ENCODE data around the gene ACOT4. TPM values are rescaled to one million over a fixed set of nuclear protein-coding genes. Genes with fewer than 3 reads are reported as not detected.

Gene ACOT4
- polyA plus RNA-seq, 3 donors, result 0.04 to 0.12 TPM; not detected in 1

DNA sequence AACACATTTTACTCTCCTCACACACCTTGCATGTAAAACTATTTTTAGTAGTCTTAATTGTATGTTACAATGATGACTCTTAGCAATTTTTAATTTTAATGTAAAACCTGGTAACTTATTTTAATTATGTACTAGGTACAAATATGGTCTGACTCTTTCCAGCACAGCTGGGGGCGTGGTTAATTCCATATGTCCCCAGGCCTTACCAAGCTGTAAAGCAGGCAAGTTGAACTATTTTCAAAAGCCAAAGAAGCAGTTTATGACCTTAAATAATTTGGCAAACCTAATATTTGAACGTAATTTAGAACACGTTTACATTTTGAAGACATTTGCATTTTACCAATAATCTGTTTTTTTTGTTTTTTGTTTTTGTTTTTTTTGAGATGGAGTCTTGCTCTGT, 11.3 kb downstream of the ACOT4 start:
- H3K9ac ChIP-seq (ENCODE audit: insufficient read depth, low read length, poor library complexity, severe bottlenecking), result no peak overlapping the region
- Mint-ChIP-seq H3K4me3 (no peak overlapping the region), H3K27me3 (ENCODE audit: low read depth in 3 of 3) (peaks cover 2 to 5% (median 2%) of the 10 kb centered on the region in 3 donors), H3K9me3 (peaks cover 0 to 5% (median 1%) of the 10 kb centered on the region in 7 donors), H3K36me3 (no peaks in the 10 kb centered on the region), H3K4me1 (no peaks in the 10 kb centered on the region), H3K27ac (no peak overlapping the region)
- WGBS (ENCODE audit: insufficient coverage), result 100% methylated on average over 1 of the region's 3 CpGs
- TF ChIP-seq, protein P1, sequence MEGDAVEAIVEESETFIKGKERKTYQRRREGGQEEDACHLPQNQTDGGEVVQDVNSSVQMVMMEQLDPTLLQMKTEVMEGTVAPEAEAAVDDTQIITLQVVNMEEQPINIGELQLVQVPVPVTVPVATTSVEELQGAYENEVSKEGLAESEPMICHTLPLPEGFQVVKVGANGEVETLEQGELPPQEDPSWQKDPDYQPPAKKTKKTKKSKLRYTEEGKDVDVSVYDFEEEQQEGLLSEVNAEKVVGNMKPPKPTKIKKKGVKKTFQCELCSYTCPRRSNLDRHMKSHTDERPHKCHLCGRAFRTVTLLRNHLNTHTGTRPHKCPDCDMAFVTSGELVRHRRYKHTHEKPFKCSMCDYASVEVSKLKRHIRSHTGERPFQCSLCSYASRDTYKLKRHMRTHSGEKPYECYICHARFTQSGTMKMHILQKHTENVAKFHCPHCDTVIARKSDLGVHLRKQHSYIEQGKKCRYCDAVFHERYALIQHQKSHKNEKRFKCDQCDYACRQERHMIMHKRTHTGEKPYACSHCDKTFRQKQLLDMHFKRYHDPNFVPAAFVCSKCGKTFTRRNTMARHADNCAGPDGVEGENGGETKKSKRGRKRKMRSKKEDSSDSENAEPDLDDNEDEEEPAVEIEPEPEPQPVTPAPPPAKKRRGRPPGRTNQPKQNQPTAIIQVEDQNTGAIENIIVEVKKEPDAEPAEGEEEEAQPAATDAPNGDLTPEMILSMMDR (IDR thresholded peaks at IDR 0.05), result no peak
- H3K79me2 ChIP-seq (ENCODE audit: insufficient read depth, low read length), result no peaks in the 10 kb centered on the region
- no peak for DNase-seq
- intact Hi-C loops (cut with micrococcal nuclease), result no loop called here
- no peaks in the 10 kb centered on the region for H4K20me1 ChIP-seq (ENCODE audit: insufficient read depth, low read length)
- H2AFZ ChIP-seq (ENCODE audit: insufficient read depth, low read depth, low read length, poor library complexity, severe bottlenecking), result no peak overlapping the region
- H3K9me3 ChIP-seq (replicated peaks in 1 of 2; ENCODE audit: control insufficient read depth in 1 of 2, insufficient read depth in 1 of 2, low read length in 2 of 2), result no peaks in the 10 kb centered on the region
- H3K4me3 ChIP-seq (replicated peaks in 1 of 3; ENCODE audit: low read depth in 2 of 3, low read length in 3 of 3), result no peak overlapping the region
- no peaks in the 10 kb centered on the region for H3K4me1 ChIP-seq (ENCODE audit: control insufficient read depth in 1 of 2, insufficient read depth in 2 of 2, low read length in 2 of 2)
- no peak overlapping the region for H3K4me2 ChIP-seq (replicated peaks; ENCODE audit: extremely low read depth, low read length, poor library complexity, severe bottlenecking)
- no peak overlapping the region for H3K27ac ChIP-seq (ENCODE audit: low read depth in 1 of 2, low read length in 2 of 2)
- H3K27me3 ChIP-seq (ENCODE audit: control insufficient read depth in 2 of 2, insufficient read depth in 2 of 2, low read length in 2 of 2), result no peaks in the 10 kb centered on the region
- no peaks in the 10 kb centered on the region for H3K36me3 ChIP-seq (replicated peaks in 1 of 2; ENCODE audit: control insufficient read depth in 1 of 2, insufficient read depth in 2 of 2, low read length in 2 of 2)

DNA sequence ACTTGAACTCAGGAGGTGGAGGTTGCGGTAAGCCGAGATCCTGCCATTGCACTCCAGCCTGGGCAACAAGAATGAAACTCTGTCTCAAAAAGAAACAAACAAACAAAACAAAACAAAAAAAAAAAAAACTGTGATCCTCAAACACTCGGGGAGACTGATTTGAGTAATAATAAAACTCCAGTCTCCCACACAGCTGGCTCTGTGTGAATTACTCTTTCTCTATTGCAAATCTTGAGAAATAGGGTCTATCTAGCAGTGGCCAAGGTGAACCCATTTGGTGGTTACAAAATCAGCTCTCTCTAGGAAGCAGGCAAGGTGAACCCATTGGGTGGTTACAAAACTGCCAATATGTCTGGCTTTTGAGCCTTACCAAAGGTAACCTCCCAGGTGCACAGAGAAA, 14.6 kb downstream of the ACOT4 start:
- H3K27me3 Mint-ChIP-seq (ENCODE audit: low read depth in 3 of 3), result peaks cover under 1 to 7% (median 5%) of the 10 kb centered on the region in 3 donors
- WGBS (ENCODE audit: insufficient coverage), result no CpG with 5 or more reads among the region's 3 CpGs
- H2AFZ ChIP-seq (ENCODE audit: insufficient read depth, low read depth, low read length, poor library complexity, severe bottlenecking), result no peak overlapping the region
- no peaks in the 10 kb centered on the region for H3K79me2 ChIP-seq (ENCODE audit: insufficient read depth, low read length)
- H3K4me3 Mint-ChIP-seq, result no peak overlapping the region
- H3K27me3 ChIP-seq (ENCODE audit: control insufficient read depth in 2 of 2, insufficient read depth in 2 of 2, low read length in 2 of 2), result no peaks in the 10 kb centered on the region
- no peaks in the 10 kb centered on the region for H3K9me3 ChIP-seq (replicated peaks in 1 of 2; ENCODE audit: control insufficient read depth in 1 of 2, insufficient read depth in 1 of 2, low read length in 2 of 2)
- TF ChIP-seq, protein P1 (IDR thresholded peaks at IDR 0.05), result no peak
- peaks cover 0 to 8% (median 1%) of the 10 kb centered on the region in 7 donors for H3K9me3 Mint-ChIP-seq
- no peak for DNase-seq
- H3K4me2 ChIP-seq (replicated peaks; ENCODE audit: extremely low read depth, low read length, poor library complexity, severe bottlenecking), result no peak overlapping the region
- no peaks in the 10 kb centered on the region for H3K4me1 Mint-ChIP-seq
- intact Hi-C loops (cut with micrococcal nuclease), result no loop called here
- no peak overlapping the region for H3K27ac ChIP-seq (ENCODE audit: low read depth in 1 of 2, low read length in 2 of 2)
- no peaks in the 10 kb centered on the region for H4K20me1 ChIP-seq (ENCODE audit: insufficient read depth, low read length)
- H3K36me3 ChIP-seq (replicated peaks in 1 of 2; ENCODE audit: control insufficient read depth in 1 of 2, insufficient read depth in 2 of 2, low read length in 2 of 2), result no peaks in the 10 kb centered on the region
- no peaks in the 10 kb centered on the region for H3K4me1 ChIP-seq (ENCODE audit: control insufficient read depth in 1 of 2, insufficient read depth in 2 of 2, low read length in 2 of 2)
- H3K9ac ChIP-seq (ENCODE audit: insufficient read depth, low read length, poor library complexity, severe bottlenecking), result no peak overlapping the region
- H3K4me3 ChIP-seq (replicated peaks in 1 of 3; ENCODE audit: low read depth in 2 of 3, low read length in 3 of 3), result no peak overlapping the region
- no peaks in the 10 kb centered on the region for H3K36me3 Mint-ChIP-seq
- H3K27ac Mint-ChIP-seq, result no peak overlapping the region

All from CD14-positive monocyte (primary cell).